ENCODE measurements around the gene BUD31. TPM values are rescaled to one million over a fixed set of nuclear protein-coding genes. Genes with fewer than 3 reads are reported as not detected.
A peak's percentile ranks its signal among the peaks of the same experiment; 100 is the strongest.

BUD31 gene
- total RNA-seq, 1 donor from 2014 or later, result 73.4 TPM

- peaks cover 7% of the 10 kb centered on the region for H3K27me3 Mint-ChIP-seq (ENCODE audit: unreplicated experiment)
- no peaks in the 10 kb centered on the region for H3K9me3 Mint-ChIP-seq (ENCODE audit: unreplicated experiment)
- H3K4me3 Mint-ChIP-seq (ENCODE audit: unreplicated experiment), result no peak overlapping the region
- H3K27ac Mint-ChIP-seq (ENCODE audit: unreplicated experiment), result no peak overlapping the region
- no peak for DNase-seq (ENCODE audit: low spot score)
- H3K36me3 Mint-ChIP-seq (ENCODE audit: low read depth, unreplicated experiment), result peaks cover 8% of the 10 kb centered on the region
- no peaks in the 10 kb centered on the region for H3K4me1 Mint-ChIP-seq (ENCODE audit: unreplicated experiment)
- TF ChIP-seq CTCF (IDR thresholded peaks at IDR 0.05; ENCODE audit: unreplicated experiment), result no peak
These were observed 37.3 kb upstream of the BUD31 start for GRCh38 chr7:99371376-99371920.

GRCh38 chr7:99372275-99373090 is 36.3 kb upstream of the BUD31 start:
- peak overlapping the region; percentile 87 for H3K4me3 Mint-ChIP-seq (ENCODE audit: unreplicated experiment)
- DNase-seq (ENCODE audit: low spot score), result no peak
- no peak for TF ChIP-seq CTCF (IDR thresholded peaks at IDR 0.05; ENCODE audit: unreplicated experiment)
- H3K4me1 Mint-ChIP-seq (ENCODE audit: unreplicated experiment), result no peaks in the 10 kb centered on the region
- no peaks in the 10 kb centered on the region for H3K9me3 Mint-ChIP-seq (ENCODE audit: unreplicated experiment)
- peaks cover 7% of the 10 kb centered on the region for H3K27me3 Mint-ChIP-seq (ENCODE audit: unreplicated experiment)
- H3K27ac Mint-ChIP-seq (ENCODE audit: unreplicated experiment), result no peak overlapping the region
- no peaks in the 10 kb centered on the region for H3K36me3 Mint-ChIP-seq (ENCODE audit: low read depth, unreplicated experiment)

- Mint-ChIP-seq H3K9me3 (ENCODE audit: unreplicated experiment) (no peaks in the 10 kb centered on the region), H3K27ac (ENCODE audit: unreplicated experiment) (no peak overlapping the region), H3K36me3 (ENCODE audit: low read depth, unreplicated experiment) (no peaks in the 10 kb centered on the region), H3K4me1 (ENCODE audit: unreplicated experiment) (no peaks in the 10 kb centered on the region), H3K27me3 (ENCODE audit: unreplicated experiment) (peaks cover 7% of the 10 kb centered on the region), H3K4me3 (ENCODE audit: unreplicated experiment) (peak overlapping the region; percentile 88)
- no peak for TF ChIP-seq CTCF (IDR thresholded peaks at IDR 0.05; ENCODE audit: unreplicated experiment)
- no peak for DNase-seq (ENCODE audit: low spot score)
These were observed 35.4 kb upstream of the BUD31 start for GRCh38 chr7:99373091-99374066.

GRCh38 chr7:99374111-99375064 is 34.4 kb upstream of the BUD31 start, which contains the start of gene ARPC1B:
Gene ARPC1B, plus strand, starts transcription at chr7:99374730. Its CDS starts 10,985 bp downstream, at chr7:99385715.
- peaks cover 7% of the 10 kb centered on the region for H3K27me3 Mint-ChIP-seq (ENCODE audit: unreplicated experiment)
- no peaks in the 10 kb centered on the region for H3K9me3 Mint-ChIP-seq (ENCODE audit: unreplicated experiment)
- no peak for TF ChIP-seq CTCF (IDR thresholded peaks at IDR 0.05; ENCODE audit: unreplicated experiment)
- no peak within 1 kb of the TSS for H3K27ac Mint-ChIP-seq (ENCODE audit: unreplicated experiment)
- peak; percentile 80 for DNase-seq (ENCODE audit: low spot score)
- peaks cover 5% of the 10 kb centered on the region for H3K4me1 Mint-ChIP-seq (ENCODE audit: unreplicated experiment)
- peak within 1 kb of the TSS; percentile 88 for H3K4me3 Mint-ChIP-seq (ENCODE audit: unreplicated experiment)
- H3K36me3 Mint-ChIP-seq (ENCODE audit: low read depth, unreplicated experiment), result peaks cover 4% of the 10 kb centered on the region

Data from endothelial cell (in vitro differentiated cells).